HepG2 (cell line): ENCODE results near the gene BTBD6. TPM values are rescaled to one million over a fixed set of nuclear protein-coding genes. Genes with fewer than 3 reads are reported as not detected.

ENCODE experiments used
- HMG20B ChIP-seq: conservative IDR thresholded peaks from 2 replicates; pipeline ENCODE4 v1.6.1; 2016; ENCODE audit warnings: missing genetic modification reagents, missing compliant biosample characterization
- ZNF484 ChIP-seq: sonication (generic); formaldehyde crosslinking; IDR thresholded peaks from 2 replicates; pipeline ENCODE4 v1.5.1; 2020; ENCODE audit warnings: mild to moderate bottlenecking, low read depth, missing genetic modification reagents, borderline replicate concordance
- polyA plus RNA-seq, 8 experiments: library from polyadenylated mRNA; depleted of rRNA in 3 of 8; stranded (reverse) in 7 of 8; unstranded in 1 of 8; fragments of >200 nt; fragmentation: Illumina TruSeq in 4 of 8; extraction: Trizol in 4 of 8; gene quantifications; 2 replicates each; pipeline versions ENCODE4 v1.2.1 to v1.2.3, GENCODE V29; 2011 to 2016; ENCODE audit warnings: low read depth in 4 of 8, missing spikeins in 1 of 8, mixed read lengths in 1 of 8; ENCODE audit not compliant: insufficient read depth in 1 of 8
- total RNA-seq, 5 experiments: library from RNA; depleted of rRNA; stranded (reverse); fragments of >200 nt; fragmentation: Illumina TruSeq; extraction: Trizol; gene quantifications; 2 replicates each; pipeline ENCODE4 v1.2.3, GENCODE V29; 2016; ENCODE audit warnings: low read depth in 1 of 5
- TF ChIP-seq, protein P1 (sequence below), 2 experiments: fragments of 450-650 bp in 1 of 2; sonication (generic) in 1 of 2; formaldehyde crosslinking in 1 of 2; IDR thresholded peaks; 2 replicates each; pipeline versions ENCODE4 v1.6.1 to v1.8.0; 2016 to 2022; ENCODE audit warnings: antibody characterized with exemption in 1 of 2, mild to moderate bottlenecking in 1 of 2, missing genetic modification reagents in 1 of 2
- TF ChIP-seq, protein P2 (sequence below): sonication (generic); formaldehyde crosslinking; IDR thresholded peaks from 2 replicates; pipeline ENCODE4 v1.5.1; 2020; ENCODE audit warnings: mild to moderate bottlenecking, missing genetic modification reagents, moderate library complexity

The BTBD6 gene
- total and polyA plus RNA-seq, 2 of the 13 experiments (the other 11 are each of a cell fraction or from before 2014, with no cell fraction given): not detected

DNA sequence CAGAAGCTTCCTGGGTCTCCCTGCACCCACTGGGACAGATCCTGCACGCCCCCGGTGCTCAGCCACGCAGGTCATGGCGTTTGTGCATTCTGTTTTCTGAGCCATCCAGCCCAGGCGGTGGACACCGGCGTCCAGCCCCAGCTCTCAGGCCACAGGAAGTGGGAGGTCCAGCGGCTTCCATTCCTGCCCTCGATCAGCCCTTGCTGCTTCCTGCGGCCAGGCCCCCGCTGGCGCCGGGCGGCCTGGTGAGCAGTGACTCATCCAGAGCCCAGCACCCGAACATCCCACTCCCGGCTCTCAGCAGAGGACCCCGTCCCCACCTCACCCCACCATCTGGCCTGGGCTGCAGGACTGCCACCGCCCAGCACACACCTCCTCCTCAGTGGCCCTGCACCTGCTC is 49.2 kb upstream of the BTBD6 start (continued):
- TF ChIP-seq, protein P1, sequence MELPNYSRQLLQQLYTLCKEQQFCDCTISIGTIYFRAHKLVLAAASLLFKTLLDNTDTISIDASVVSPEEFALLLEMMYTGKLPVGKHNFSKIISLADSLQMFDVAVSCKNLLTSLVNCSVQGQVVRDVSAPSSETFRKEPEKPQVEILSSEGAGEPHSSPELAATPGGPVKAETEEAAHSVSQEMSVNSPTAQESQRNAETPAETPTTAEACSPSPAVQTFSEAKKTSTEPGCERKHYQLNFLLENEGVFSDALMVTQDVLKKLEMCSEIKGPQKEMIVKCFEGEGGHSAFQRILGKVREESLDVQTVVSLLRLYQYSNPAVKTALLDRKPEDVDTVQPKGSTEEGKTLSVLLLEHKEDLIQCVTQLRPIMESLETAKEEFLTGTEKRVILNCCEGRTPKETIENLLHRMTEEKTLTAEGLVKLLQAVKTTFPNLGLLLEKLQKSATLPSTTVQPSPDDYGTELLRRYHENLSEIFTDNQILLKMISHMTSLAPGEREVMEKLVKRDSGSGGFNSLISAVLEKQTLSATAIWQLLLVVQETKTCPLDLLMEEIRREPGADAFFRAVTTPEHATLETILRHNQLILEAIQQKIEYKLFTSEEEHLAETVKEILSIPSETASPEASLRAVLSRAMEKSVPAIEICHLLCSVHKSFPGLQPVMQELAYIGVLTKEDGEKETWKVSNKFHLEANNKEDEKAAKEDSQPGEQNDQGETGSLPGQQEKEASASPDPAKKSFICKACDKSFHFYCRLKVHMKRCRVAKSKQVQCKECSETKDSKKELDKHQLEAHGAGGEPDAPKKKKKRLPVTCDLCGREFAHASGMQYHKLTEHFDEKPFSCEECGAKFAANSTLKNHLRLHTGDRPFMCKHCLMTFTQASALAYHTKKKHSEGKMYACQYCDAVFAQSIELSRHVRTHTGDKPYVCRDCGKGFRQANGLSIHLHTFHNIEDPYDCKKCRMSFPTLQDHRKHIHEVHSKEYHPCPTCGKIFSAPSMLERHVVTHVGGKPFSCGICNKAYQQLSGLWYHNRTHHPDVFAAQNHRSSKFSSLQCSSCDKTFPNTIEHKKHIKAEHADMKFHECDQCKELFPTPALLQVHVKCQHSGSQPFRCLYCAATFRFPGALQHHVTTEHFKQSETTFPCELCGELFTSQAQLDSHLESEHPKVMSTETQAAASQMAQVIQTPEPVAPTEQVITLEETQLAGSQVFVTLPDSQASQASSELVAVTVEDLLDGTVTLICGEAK (IDR thresholded peaks at IDR 0.05): no peak
- TF ChIP-seq, protein P1 (CRISPR knock-in tag; IDR thresholded peaks at IDR 0.05): 0 out of 2 replicates have a peak, but pooled peaks have one; percentile 28
- TF ChIP-seq, protein P2, sequence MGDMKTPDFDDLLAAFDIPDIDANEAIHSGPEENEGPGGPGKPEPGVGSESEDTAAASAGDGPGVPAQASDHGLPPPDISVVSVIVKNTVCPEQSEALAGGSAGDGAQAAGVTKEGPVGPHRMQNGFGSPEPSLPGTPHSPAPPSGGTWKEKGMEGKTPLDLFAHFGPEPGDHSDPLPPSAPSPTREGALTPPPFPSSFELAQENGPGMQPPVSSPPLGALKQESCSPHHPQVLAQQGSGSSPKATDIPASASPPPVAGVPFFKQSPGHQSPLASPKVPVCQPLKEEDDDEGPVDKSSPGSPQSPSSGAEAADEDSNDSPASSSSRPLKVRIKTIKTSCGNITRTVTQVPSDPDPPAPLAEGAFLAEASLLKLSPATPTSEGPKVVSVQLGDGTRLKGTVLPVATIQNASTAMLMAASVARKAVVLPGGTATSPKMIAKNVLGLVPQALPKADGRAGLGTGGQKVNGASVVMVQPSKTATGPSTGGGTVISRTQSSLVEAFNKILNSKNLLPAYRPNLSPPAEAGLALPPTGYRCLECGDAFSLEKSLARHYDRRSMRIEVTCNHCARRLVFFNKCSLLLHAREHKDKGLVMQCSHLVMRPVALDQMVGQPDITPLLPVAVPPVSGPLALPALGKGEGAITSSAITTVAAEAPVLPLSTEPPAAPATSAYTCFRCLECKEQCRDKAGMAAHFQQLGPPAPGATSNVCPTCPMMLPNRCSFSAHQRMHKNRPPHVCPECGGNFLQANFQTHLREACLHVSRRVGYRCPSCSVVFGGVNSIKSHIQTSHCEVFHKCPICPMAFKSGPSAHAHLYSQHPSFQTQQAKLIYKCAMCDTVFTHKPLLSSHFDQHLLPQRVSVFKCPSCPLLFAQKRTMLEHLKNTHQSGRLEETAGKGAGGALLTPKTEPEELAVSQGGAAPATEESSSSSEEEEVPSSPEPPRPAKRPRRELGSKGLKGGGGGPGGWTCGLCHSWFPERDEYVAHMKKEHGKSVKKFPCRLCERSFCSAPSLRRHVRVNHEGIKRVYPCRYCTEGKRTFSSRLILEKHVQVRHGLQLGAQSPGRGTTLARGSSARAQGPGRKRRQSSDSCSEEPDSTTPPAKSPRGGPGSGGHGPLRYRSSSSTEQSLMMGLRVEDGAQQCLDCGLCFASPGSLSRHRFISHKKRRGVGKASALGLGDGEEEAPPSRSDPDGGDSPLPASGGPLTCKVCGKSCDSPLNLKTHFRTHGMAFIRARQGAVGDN (CRISPR knock-in tag): peak; percentile 66
- TF ChIP-seq HMG20B (CRISPR knock-in tag) (no peak), ZNF484 (CRISPR knock-in tag) (no peak)
